ENCODE results near the gene ZHX3. TPM values are rescaled to one million over a fixed set of nuclear protein-coding genes. Genes with fewer than 3 reads are reported as not detected.
"Not testable (repeated sequence)": the region's sequence is repeated elsewhere in the genome, so short reads cannot be mapped to it uniquely, and the experiment has no call there.

ZHX3 gene
- total and polyA plus RNA-seq, 2 donors from 2014 or later = 24.7 to 153 TPM

- no peaks in the 10 kb centered on the region for H3K27me3 ChIP-seq (ENCODE audit: control insufficient read depth, insufficient read depth, low read length)
- intact Hi-C loops (cut with DNase I) = loop anchor here (10.0 kb wide), 1 partner anchor 61 kb away; no protein-coding TSS in a partner anchor
- no peaks in the 10 kb centered on the region for H3K36me3 ChIP-seq (ENCODE audit: control insufficient read depth in 2 of 3, insufficient read depth in 3 of 3, low read length in 3 of 3)
- FAIRE-seq = peak; percentile 47
- peak overlapping the region in 2 of 3 donors; percentile 81 to 92 for H3K4me3 ChIP-seq (ENCODE audit: low read length in 3 of 3)
- H3K4me1 ChIP-seq (ENCODE audit: control insufficient read depth in 2 of 3, insufficient read depth in 2 of 3, low read depth in 1 of 3, low read length in 3 of 3) = peaks cover 0 to 11% (median 6%) of the 10 kb centered on the region in 3 donors
- peak overlapping the region in 2 of 3 donors; percentile 2 to 90 for H3K9ac ChIP-seq (ENCODE audit: low read length in 3 of 3)
- TF ChIP-seq CTCF (IDR thresholded peaks at IDR 0.05; ENCODE audit: borderline replicate concordance, extremely low read depth, insufficient read depth) = no peak
- H3K27ac ChIP-seq (ENCODE audit: low read depth in 2 of 2, low read length in 2 of 2) = peak overlapping the region; percentile 90
- H3K9me3 ChIP-seq (ENCODE audit: control insufficient read depth in 2 of 3, insufficient read depth in 1 of 3, low read length in 3 of 3) = no peaks in the 10 kb centered on the region
- peak in 1 of 5 donors; percentile 41 for DNase-seq
Measured at GRCh38 chr20:41316051-41316450, 1.5 kb downstream of the ZHX3 start.

- Histone ChIP-seq H3K9me3 (ENCODE audit: control insufficient read depth in 2 of 3, insufficient read depth in 1 of 3, low read length in 3 of 3) (no peaks in the 10 kb centered on the region), H3K4me1 (ENCODE audit: control insufficient read depth in 2 of 3, insufficient read depth in 2 of 3, low read depth in 1 of 3, low read length in 3 of 3) (peaks cover 0 to 17% (median 11%) of the 10 kb centered on the region in 3 donors), H3K36me3 (ENCODE audit: control insufficient read depth in 2 of 3, insufficient read depth in 3 of 3, low read length in 3 of 3) (no peaks in the 10 kb centered on the region), H3K9ac (ENCODE audit: low read length in 3 of 3) (no peak overlapping the region), H3K27ac (ENCODE audit: low read depth in 2 of 2, low read length in 2 of 2) (peak overlapping the region in 1 of 2 donors; percentile 14), H3K4me3 (ENCODE audit: low read length in 3 of 3) (no peak overlapping the region), H3K27me3 (ENCODE audit: control insufficient read depth, insufficient read depth, low read length) (no peaks in the 10 kb centered on the region)
- TF ChIP-seq CTCF (IDR thresholded peaks at IDR 0.05; ENCODE audit: borderline replicate concordance, extremely low read depth, insufficient read depth) = no peak
- FAIRE-seq (no peak), DNase-seq (no peak)
- intact Hi-C loops (cut with DNase I) = loop anchor here (10.0 kb wide), 1 partner anchor 60 kb away; no protein-coding TSS in a partner anchor
Measured at GRCh38 chr20:41314386-41314785, 3.1 kb downstream of the ZHX3 start.

- not testable (repeated sequence) for H3K36me3 ChIP-seq (ENCODE audit: control insufficient read depth in 2 of 3, insufficient read depth in 3 of 3, low read length in 3 of 3); H3K9me3 ChIP-seq (ENCODE audit: control insufficient read depth in 2 of 3, insufficient read depth in 1 of 3, low read length in 3 of 3); H3K4me3 ChIP-seq (ENCODE audit: low read length in 3 of 3); FAIRE-seq; H3K27ac ChIP-seq (ENCODE audit: low read depth in 2 of 2, low read length in 2 of 2); H3K27me3 ChIP-seq (ENCODE audit: control insufficient read depth, insufficient read depth, low read length); DNase-seq; H3K9ac ChIP-seq (ENCODE audit: low read length in 3 of 3)
- intact Hi-C loops (cut with DNase I) = loop anchor here (10.0 kb wide), 1 partner anchor 57 kb away; no protein-coding TSS in a partner anchor
- peaks cover 0 to 32% (median 18%) of the 10 kb centered on the region in 3 donors for H3K4me1 ChIP-seq (ENCODE audit: control insufficient read depth in 2 of 3, insufficient read depth in 2 of 3, low read depth in 1 of 3, low read length in 3 of 3)
Measured at GRCh38 chr20:41312009-41312408, 5.5 kb downstream of the ZHX3 start.

- FAIRE-seq = no peak
- no peaks in the 10 kb centered on the region for H3K27me3 ChIP-seq (ENCODE audit: control insufficient read depth, insufficient read depth, low read length)
- intact Hi-C loops (cut with DNase I) = loop anchor here (10.0 kb wide), 1 partner anchor 55 kb away; no protein-coding TSS in a partner anchor
Measured at GRCh38 chr20:41309817-41310216, 7.7 kb downstream of the ZHX3 start.

More at GRCh38 chr20:41309817-41310216, 7.7 kb downstream of the ZHX3 start:
- no peaks in the 10 kb centered on the region for H3K36me3 ChIP-seq (ENCODE audit: control insufficient read depth in 2 of 3, insufficient read depth in 3 of 3, low read length in 3 of 3)
- H3K27ac ChIP-seq (ENCODE audit: low read depth in 2 of 2, low read length in 2 of 2) = peak overlapping the region in 1 of 2 donors; percentile 39
- no peak overlapping the region for H3K9ac ChIP-seq (ENCODE audit: low read length in 3 of 3)
- TF ChIP-seq CTCF (IDR thresholded peaks at IDR 0.05; ENCODE audit: borderline replicate concordance, extremely low read depth, insufficient read depth) = no peak
- H3K9me3 ChIP-seq (ENCODE audit: control insufficient read depth in 2 of 3, insufficient read depth in 1 of 3, low read length in 3 of 3) = no peaks in the 10 kb centered on the region
- H3K4me3 ChIP-seq (ENCODE audit: low read length in 3 of 3) = no peak overlapping the region
- DNase-seq = no peak
- peaks cover 0 to 32% (median 15%) of the 10 kb centered on the region in 3 donors for H3K4me1 ChIP-seq (ENCODE audit: control insufficient read depth in 2 of 3, insufficient read depth in 2 of 3, low read depth in 1 of 3, low read length in 3 of 3)

Data from kidney (tissue), 14 donors.